ENCODE data around the gene PHACTR3.

- TF ChIP-seq CBX5 (IDR thresholded peaks at IDR 0.05; ENCODE audit: low read depth, low read length): no peak
- TF ChIP-seq CTCF (IDR thresholded peaks at IDR 0.05; ENCODE audit: control extremely low read depth in 1 of 3, insufficient read depth in 1 of 3, low read depth in 1 of 3, low read length in 3 of 3): no peak
- TF ChIP-seq CREB1 (IDR thresholded peaks at IDR 0.05): no peak
- no peak for TF ChIP-seq TAF1 (IDR thresholded peaks at IDR 0.05; ENCODE audit: low read depth, low read length)
- TF ChIP-seq MAX (IDR thresholded peaks at IDR 0.05): no peak
- no peak for TF ChIP-seq ZNF274 (IDR thresholded peaks at IDR 0.05; ENCODE audit: borderline replicate concordance, extremely low read depth, low read length)
- TF ChIP-seq JUND (IDR thresholded peaks at IDR 0.05; ENCODE audit: low read length): no peak
- TF ChIP-seq E2F6 (IDR thresholded peaks at IDR 0.05): no peak
- TF ChIP-seq FOSL1 (IDR thresholded peaks at IDR 0.05; ENCODE audit: insufficient read depth, low read depth, low read length): no peak
- no peak for TF ChIP-seq POLR2A (IDR thresholded peaks at IDR 0.05; ENCODE audit: control extremely low read depth in 1 of 2, low read depth in 2 of 2, low read length in 2 of 2)
- TF ChIP-seq JUN (IDR thresholded peaks at IDR 0.05; ENCODE audit: low read depth, low read length): no peak
- TF ChIP-seq SP1 (IDR thresholded peaks at IDR 0.05; ENCODE audit: low read depth, low read length): no peak
- no peak for TF ChIP-seq MAFK (IDR thresholded peaks at IDR 0.05; ENCODE audit: low read depth, low read length)
These were observed 22.2 kb upstream of the PHACTR3 start for GRCh38 chr20:59581993-59582679.
